SK-N-SH (cell line): ENCODE data around the gene AGAP1. TPM values are rescaled to one million over a fixed set of nuclear protein-coding genes. Genes with fewer than 3 reads are reported as not detected.

Experiments
- CTCF ChIA-PET: fragments of 300-600, 350-600 bp; formaldehyde crosslinking; extraction: SDS; loops from one replicate; lab custom pipeline; 2021; lab: Yijun Ruan, JAX
- POLR2A ChIA-PET: fragments of 350-600 bp; sonication (Branson Sonifier 250); formaldehyde crosslinking; extraction: SDS; loops from one replicate; lab custom pipeline; 2020; ENCODE audit warnings: antibody characterized with exemption, inconsistent platforms; lab: Yijun Ruan, JAX
- DNase-seq: peaks from one replicate; pipeline ENCODE4 v3.0.0; 2012
- H2AFZ ChIP-seq: fragments of 200-600 bp; sonication (generic); 2 replicates; pipeline ENCODE4 v1.8.1; 2016; ENCODE audit warnings: antibody characterized with exemption, mild to moderate bottlenecking, low read depth
- H3F3A ChIP-seq: fragments of 200-600 bp; sonication (generic); replicated peaks from 2 replicates; pipeline ENCODE3; 2016; ENCODE audit warnings: antibody characterized with exemption, mild to moderate bottlenecking; ENCODE audit not compliant: insufficient read depth
- H3K27ac ChIP-seq, 2 experiments: fragments of 200-500 bp in 1 of 2; fragments of 200-600 bp in 1 of 2; sonication (Bioruptor generic) in 1 of 2; sonication (generic), shearing (Covaris generic) in 1 of 2; 2 replicates each; pipeline versions ENCODE4 v1.5.1 to v1.6.1; 2014 to 2016; ENCODE audit warnings: low read depth in 2 of 2, inconsistent platforms in 1 of 2, low read length in 1 of 2, mild to moderate bottlenecking in 1 of 2, mixed read lengths in 1 of 2
- H3K27me3 ChIP-seq: fragments of 200-600 bp; sonication (generic), shearing (Covaris generic); 2 replicates; pipeline ENCODE4 v1.6.1; 2016; ENCODE audit warnings: mixed run types; ENCODE audit not compliant: insufficient read depth
- H3K36me3 ChIP-seq, 2 experiments: fragments of 200-500 bp in 1 of 2; fragments of 200-600 bp in 1 of 2; sonication (Bioruptor generic) in 1 of 2; sonication (generic) in 1 of 2; replicated peaks in 1 of 2; 2 replicates each; pipeline versions ENCODE3 to v1.5.1; 2014 to 2016; ENCODE audit warnings: low read length in 1 of 2, mild to moderate bottlenecking in 1 of 2; ENCODE audit not compliant: insufficient read depth in 2 of 2, control insufficient read depth in 1 of 2
- H3K4me1 ChIP-seq, 2 experiments: fragments of 200-500 bp in 1 of 2; fragments of 200-600 bp in 1 of 2; sonication (Bioruptor generic) in 1 of 2; sonication (generic), shearing (Covaris generic) in 1 of 2; 2 replicates each; pipeline versions ENCODE4 v1.5.1 to v1.6.1; 2014 to 2016; ENCODE audit warnings: low read depth in 1 of 2, low read length in 1 of 2, mixed run types in 1 of 2; ENCODE audit not compliant: insufficient read depth in 2 of 2, control insufficient read depth in 1 of 2
- H3K4me2 ChIP-seq: fragments of 200-600 bp; sonication (generic), shearing (Covaris generic); 2 replicates; pipeline ENCODE4 v1.6.1; 2017; ENCODE audit warnings: mixed run types
- H3K4me3 ChIP-seq, 2 experiments: fragments of 200-500 bp in 1 of 2; fragments of 200-600 bp in 1 of 2; sonication (Bioruptor generic) in 1 of 2; sonication (generic), shearing (Covaris generic) in 1 of 2; 2 replicates each; pipeline versions ENCODE4 v1.5.1 to v1.8.1; 2014 to 2016; ENCODE audit warnings: low read depth in 2 of 2, inconsistent platforms in 1 of 2, low read length in 1 of 2, mild to moderate bottlenecking in 1 of 2, mixed read lengths in 1 of 2, moderate library complexity in 1 of 2
- H3K79me2 ChIP-seq: fragments of 200-600 bp; sonication (generic); 2 replicates; pipeline ENCODE4 v1.8.1; 2017; ENCODE audit warnings: mild to moderate bottlenecking; ENCODE audit not compliant: insufficient read depth
- H3K9ac ChIP-seq: fragments of 200-600 bp; sonication (generic); 2 replicates; pipeline ENCODE4 v1.6.1; 2017; ENCODE audit warnings: mixed run types
- H3K9me2 ChIP-seq: fragments of 200-600 bp; sonication (generic); 2 replicates; pipeline ENCODE4 v1.6.1; 2017; ENCODE audit warnings: mixed run types
- H3K9me3 ChIP-seq: fragments of 200-600 bp; sonication (generic); 2 replicates; pipeline ENCODE4 v1.6.1; 2017; ENCODE audit warnings: mixed run types, mild to moderate bottlenecking, moderate library complexity
- H4K20me1 ChIP-seq: fragments of 200-600 bp; sonication (generic); 2 replicates; pipeline ENCODE4 v1.6.1; 2017; ENCODE audit warnings: mild to moderate bottlenecking, mixed run types; ENCODE audit not compliant: insufficient read depth
- ELF1 ChIP-seq: IDR thresholded peaks from 2 replicates; pipeline ENCODE4 v1.4.0; 2012
- EZH2phosphoT487 ChIP-seq: fragments of 200-600 bp; sonication (generic); IDR thresholded peaks from 2 replicates; pipeline ENCODE4 v1.6.1; 2017; ENCODE audit warnings: low read depth, mixed run types, mild to moderate bottlenecking, antibody characterized with exemption, moderate library complexity, borderline replicate concordance
- FOXJ3 ChIP-seq: sonication (generic); formaldehyde crosslinking; IDR thresholded peaks from 2 replicates; pipeline ENCODE4 v1.5.1; 2020; ENCODE audit warnings: mild to moderate bottlenecking, missing genetic modification reagents
- IRF3 ChIP-seq: fragments of 150-350 bp; IDR thresholded peaks from 2 replicates; pipeline ENCODE4 v1.6.1; 2016; ENCODE audit warnings: mild to moderate bottlenecking, low read depth, low read length
- JUND ChIP-seq: IDR thresholded peaks from 2 replicates; pipeline ENCODE4 v1.4.0; 2012
- MEF2A ChIP-seq: IDR thresholded peaks from 2 replicates; pipeline ENCODE4 v1.4.0; 2012; ENCODE audit warnings: low read depth, borderline replicate concordance
- NFIC ChIP-seq: IDR thresholded peaks from 2 replicates; pipeline ENCODE4 v1.4.0; 2012; ENCODE audit warnings: borderline replicate concordance
- PBX3 ChIP-seq: IDR thresholded peaks from 2 replicates; pipeline ENCODE4; 2012
- REST ChIP-seq: IDR thresholded peaks from 2 replicates; pipeline ENCODE4 v1.6.1; 2012; ENCODE audit warnings: mild to moderate bottlenecking, low read depth, low read length, moderate library complexity
- TAF1 ChIP-seq: IDR thresholded peaks from 2 replicates; pipeline ENCODE4 v1.6.1; 2012; ENCODE audit warnings: low read depth, mild to moderate bottlenecking, low read length, moderate library complexity, borderline replicate concordance
- TCF12 ChIP-seq: IDR thresholded peaks from 2 replicates; pipeline ENCODE4 v1.4.0; 2012
- TEAD4 ChIP-seq: IDR thresholded peaks from 2 replicates; pipeline ENCODE4 v1.4.0; 2012; ENCODE audit warnings: mild to moderate bottlenecking, borderline replicate concordance; ENCODE audit not compliant: insufficient read depth
- WGBS: methylation state at CpG from one replicate; pipeline ENCODE4 v1.1.6; 2017; ENCODE audit warnings: low lambda C conversion rate; 5-methylcytosine and 5-hydroxymethylcytosine counted together
- polyA plus RNA-seq, 3 experiments: library from polyadenylated mRNA; depleted of rRNA; stranded (reverse); fragments of >200 nt; gene quantifications; 2 replicates each; pipeline ENCODE4 v1.2.3, GENCODE V29; 2012

The AGAP1 gene
- polyA plus RNA-seq, 1 of the 3 experiments (the other 2 are of a cell fraction): 8.8 TPM

DNA sequence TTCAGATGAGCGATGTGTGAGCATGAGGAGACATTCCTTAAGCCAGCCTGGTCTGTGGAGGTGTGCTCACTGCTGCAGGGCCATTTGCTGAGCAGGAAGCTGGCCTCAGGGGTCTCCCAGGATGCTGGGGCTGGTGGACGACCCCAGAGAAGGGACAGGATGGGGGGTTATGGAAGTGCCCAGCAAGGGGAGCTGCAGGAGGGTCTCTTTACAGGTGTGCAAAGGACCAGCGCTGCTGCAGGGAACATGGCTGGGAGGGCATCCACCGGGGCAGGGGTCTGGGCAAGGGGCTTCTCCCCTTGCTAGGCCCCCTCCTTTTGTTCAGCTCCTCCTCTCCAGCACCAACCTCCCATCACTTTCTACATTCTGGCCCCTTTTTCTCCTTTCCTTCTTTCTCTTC lies 489.2 kb downstream of the AGAP1 start:
- Histone ChIP-seq H3K9me2 (no peaks in the 10 kb centered on the region), H3K9me3 (no peaks in the 10 kb centered on the region), H3F3A (no peaks in the 10 kb centered on the region), H3K27me3 (no peaks in the 10 kb centered on the region), H3K4me1 (no peaks in the 10 kb centered on the region; a peak in 1 of 4 replicates), H3K36me3 (no peaks in the 10 kb centered on the region), H3K4me2 (no peak overlapping the region), H3K4me3 (no peak overlapping the region), H3K27ac (no peak overlapping the region), H3K79me2 (no peaks in the 10 kb centered on the region; the same call in 1 of the 2 replicates), H3K9ac (no peak overlapping the region), H2AFZ (no peak overlapping the region), H4K20me1 (no peaks in the 10 kb centered on the region)
- ChIA-PET POLR2A (no interaction called here), CTCF (no interaction called here)
- DNase-seq: no peak
- TF ChIP-seq REST (no peak), MEF2A (no peak)
- 91% methylated on average over 4 of the region's 4 CpGs for WGBS

DNA sequence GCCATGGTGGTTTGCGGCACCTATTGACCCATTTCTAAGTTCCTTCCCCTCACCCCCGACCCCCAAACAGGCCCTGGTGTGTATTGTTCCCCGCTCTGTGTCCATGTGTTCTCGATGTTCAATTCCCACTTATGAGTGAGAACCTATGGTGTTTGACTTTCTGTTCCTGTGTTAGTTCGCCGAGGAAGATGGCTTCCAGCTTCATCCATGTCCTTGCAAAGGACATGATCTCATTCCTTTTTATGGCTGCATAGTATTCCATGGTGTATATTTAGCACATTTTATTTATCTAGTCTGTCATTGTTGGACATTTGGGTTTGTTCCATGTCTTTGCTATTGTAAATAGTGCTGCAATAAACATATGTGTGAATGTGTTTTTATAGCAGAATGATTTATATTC lies 490.7 kb downstream of the AGAP1 start:
- TF ChIP-seq EZH2phosphoT487 (no peak), JUND (no peak), TCF12 (no peak)
- no peaks in the 10 kb centered on the region; the same call in 1 of the 2 replicates for H3K79me2 ChIP-seq
- DNase-seq: no peak
- ChIA-PET POLR2A (no interaction called here), CTCF (interaction anchor here (1.0 kb wide), 1 partner anchor 51 kb away, joined by 3 read pairs; no protein-coding TSS in a partner anchor)
- no peak overlapping the region for H2AFZ ChIP-seq
- no peaks in the 10 kb centered on the region for H3K36me3 ChIP-seq
- 96% methylated on average over 6 of the region's 6 CpGs for WGBS
- no peaks in the 10 kb centered on the region for H3K9me3 ChIP-seq
- no peak overlapping the region for H3K4me2 ChIP-seq
- H3F3A ChIP-seq: no peaks in the 10 kb centered on the region
- no peaks in the 10 kb centered on the region for H3K9me2 ChIP-seq
- no peaks in the 10 kb centered on the region for H4K20me1 ChIP-seq
- H3K27ac ChIP-seq: no peak overlapping the region
- H3K4me1 ChIP-seq: no peaks in the 10 kb centered on the region; a peak in 1 of 4 replicates
- no peak overlapping the region for H3K4me3 ChIP-seq
- no peaks in the 10 kb centered on the region for H3K27me3 ChIP-seq
- no peak overlapping the region for H3K9ac ChIP-seq

DNA sequence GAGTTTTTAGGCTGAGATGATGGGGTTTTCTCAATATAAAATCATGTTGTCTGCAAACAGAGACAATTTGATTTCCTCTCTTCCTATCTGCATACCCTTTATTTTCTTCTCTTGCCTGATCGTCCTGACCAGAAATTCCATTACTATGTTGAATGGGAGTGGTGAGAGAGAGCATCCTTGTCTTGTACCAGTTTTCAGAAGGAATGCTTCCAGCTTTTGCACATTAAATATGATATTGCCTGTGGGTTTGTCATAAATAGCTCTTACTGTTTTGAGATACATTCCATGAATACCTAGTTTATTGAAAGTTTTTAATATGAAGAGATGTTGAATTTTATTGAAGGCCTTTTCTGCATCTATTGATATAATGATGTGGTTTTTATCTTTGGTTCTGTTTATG lies 492.5 kb downstream of the AGAP1 start:
- Histone ChIP-seq H3F3A (no peaks in the 10 kb centered on the region), H3K27me3 (no peaks in the 10 kb centered on the region), H3K36me3 (no peaks in the 10 kb centered on the region), H3K79me2 (no peaks in the 10 kb centered on the region; the same call in 1 of the 2 replicates), H3K9me3 (no peaks in the 10 kb centered on the region), H3K9me2 (no peaks in the 10 kb centered on the region), H3K4me3 (no peak overlapping the region), H3K4me2 (no peak overlapping the region), H3K4me1 (no peaks in the 10 kb centered on the region; a peak in 1 of 4 replicates), H3K9ac (no peak overlapping the region), H3K27ac (no peak overlapping the region), H2AFZ (no peak overlapping the region), H4K20me1 (no peaks in the 10 kb centered on the region)
- ChIA-PET CTCF (no interaction called here), POLR2A (no interaction called here)
- no peak for TF ChIP-seq TCF12
- no peak for TF ChIP-seq IRF3
- TF ChIP-seq TEAD4: no peak
- no peak for TF ChIP-seq FOXJ3
- no peak for TF ChIP-seq JUND
- no peak for TF ChIP-seq PBX3
- no peak for TF ChIP-seq NFIC
- no peak for TF ChIP-seq TAF1
- no peak for TF ChIP-seq ELF1
- no peak for DNase-seq
- 81% methylated on average over 1 of the region's 1 CpG for WGBS
